ENCODE data around the gene TPCN2.

The TPCN2 gene

DNA sequence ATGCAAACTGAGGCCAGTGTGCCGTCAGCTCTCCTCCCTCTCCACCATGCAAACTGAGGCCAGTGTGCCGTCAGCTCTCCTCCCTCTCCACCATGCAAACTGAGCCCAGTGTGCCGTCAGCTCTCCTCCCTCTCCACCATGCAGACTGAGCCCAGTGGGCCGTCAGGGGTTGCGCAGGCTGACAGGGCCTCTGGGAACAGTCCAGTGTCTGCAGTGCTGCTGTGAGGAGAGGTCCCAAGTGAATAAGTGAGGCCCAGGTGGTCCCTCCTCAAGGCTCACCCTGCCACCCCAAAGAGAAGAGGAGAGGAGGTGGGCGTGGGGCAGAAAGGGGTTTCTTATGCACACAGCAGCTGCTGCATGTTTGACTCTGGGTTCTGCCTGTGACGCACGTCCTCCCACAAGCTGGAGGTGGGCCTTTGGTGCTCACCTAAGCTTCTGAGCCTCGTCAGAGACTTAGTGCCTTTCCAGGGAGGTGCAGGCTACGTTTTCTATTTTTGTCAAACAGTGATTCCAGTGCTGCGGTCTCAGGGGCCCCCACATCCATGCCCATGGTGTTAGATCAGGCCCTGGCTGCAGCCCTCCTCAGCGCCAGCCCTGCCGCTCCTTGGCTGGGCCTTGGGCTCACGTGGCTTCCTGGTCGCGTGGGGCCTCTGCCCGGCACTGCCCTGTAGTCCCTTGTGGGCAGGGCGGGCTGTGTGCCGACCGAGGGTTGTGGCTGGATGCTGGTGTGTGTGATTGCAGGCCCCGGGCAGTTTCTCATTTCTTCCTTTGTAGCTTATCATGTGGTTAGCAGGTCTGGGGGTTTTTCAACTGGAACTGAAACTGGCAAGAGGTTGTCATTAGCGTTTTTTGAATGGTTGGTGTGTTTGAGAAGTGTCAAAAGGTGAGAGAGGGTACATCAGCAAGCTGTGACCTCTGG, 7.1 kb downstream of the TPCN2 start:
- in situ Hi-C loops (cut with MboI; ENCODE audit: low sequenced_read_pairs) = no loop called here

DNA sequence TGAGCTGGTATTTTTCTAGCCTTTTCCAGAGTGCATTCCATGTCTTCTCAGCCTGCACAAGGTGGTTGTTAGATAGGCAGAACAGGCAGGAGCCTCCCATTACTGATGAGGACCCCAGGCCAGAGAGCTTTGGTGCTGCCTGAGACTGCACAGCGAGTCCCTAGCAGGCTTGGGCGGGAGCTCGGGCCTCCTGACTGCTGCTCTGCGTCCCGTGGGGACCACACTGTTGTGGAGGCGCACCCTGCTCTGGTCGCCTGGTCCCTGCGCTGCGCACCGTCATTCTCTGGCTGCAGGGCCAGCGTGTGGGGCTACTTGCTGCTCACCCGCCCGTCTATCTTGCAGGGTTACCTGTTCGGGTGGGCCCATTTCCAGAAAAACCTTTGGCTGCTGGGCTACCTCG, 8.5 kb downstream of the TPCN2 start:
- in situ Hi-C loops (cut with MboI; ENCODE audit: low sequenced_read_pairs) = no loop called here

DNA sequence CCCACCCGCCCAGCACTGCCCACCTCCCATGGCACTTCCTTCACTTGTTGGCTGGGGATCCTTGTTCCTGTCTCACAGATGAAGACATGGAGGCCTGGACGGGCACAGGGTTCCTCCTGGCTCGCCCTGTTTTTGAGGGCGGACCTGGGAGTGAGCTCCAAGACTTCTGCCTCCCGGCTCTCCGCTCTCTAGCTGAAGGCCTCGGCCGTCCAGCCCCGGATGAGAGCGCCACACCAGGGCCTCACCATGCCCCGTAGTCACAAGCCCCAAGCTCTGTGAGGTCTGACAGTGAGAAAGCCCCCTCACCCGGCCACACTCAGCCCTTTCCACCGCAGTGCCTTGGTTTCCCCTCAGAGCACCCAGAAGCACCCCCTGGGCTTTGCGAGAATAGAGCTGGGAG, 9.1 kb downstream of the TPCN2 start:
- in situ Hi-C loops (cut with MboI; ENCODE audit: low sequenced_read_pairs) = no loop called here

DNA sequence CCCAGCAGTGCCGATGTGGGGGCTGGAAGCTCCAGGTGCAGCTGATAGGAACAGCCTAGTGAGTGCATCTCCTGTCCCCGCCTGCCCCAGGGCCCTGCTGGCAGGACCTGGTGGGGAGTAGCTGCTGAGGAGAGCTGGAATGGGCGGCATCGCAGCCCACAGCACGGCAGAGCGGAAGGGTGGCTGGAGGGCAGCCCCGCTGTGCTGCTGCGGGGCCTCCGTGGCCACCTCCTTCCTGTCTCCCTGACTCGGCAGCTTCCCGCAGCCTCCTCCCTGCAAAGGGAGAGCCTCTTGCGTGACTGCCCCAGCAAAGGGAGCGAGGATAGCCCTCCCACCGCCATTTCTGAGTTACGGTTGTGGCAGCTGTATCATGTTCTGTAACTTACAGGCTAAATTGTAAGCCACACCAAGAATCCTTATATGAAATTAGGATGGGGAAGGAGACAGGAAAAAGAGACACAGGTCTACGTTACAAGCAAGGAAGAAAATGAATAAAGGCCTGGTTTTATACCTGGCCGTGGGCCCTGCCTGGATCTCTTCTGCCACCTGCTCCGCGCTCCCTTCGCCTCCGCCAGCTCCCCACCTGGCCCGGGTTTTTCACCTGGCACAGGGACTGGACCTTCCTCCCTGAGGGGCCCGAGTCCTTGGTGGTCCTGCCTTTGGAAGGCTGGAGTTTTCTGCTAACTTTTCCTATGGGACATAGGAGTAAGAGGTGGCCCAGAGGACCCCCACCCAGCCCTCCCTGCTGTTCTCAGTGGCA, 10.0 kb downstream of the TPCN2 start:
- in situ Hi-C loops (cut with MboI; ENCODE audit: low sequenced_read_pairs) = no loop called here

DNA sequence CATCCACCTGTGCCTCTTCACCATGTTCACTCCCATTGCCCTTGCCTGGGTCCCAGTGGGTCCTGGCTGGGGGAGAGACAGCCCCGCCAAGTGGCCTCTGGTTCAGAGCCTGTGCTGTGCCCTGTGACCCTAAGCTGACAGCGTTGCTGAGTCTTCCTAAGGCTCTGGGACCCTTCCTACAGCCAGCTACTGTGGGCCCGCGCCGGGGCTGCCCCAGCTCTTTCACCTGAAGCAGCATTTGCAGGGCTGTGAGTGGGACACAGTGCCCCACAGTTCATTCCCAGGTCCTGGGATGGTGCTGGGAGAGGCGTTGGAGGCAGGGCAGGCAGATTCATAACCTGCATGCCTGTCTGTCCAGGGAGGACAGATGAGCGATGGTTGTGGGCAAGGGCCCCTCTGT, 10.7 kb downstream of the TPCN2 start:
- in situ Hi-C loops (cut with MboI; ENCODE audit: low sequenced_read_pairs) = no loop called here

DNA sequence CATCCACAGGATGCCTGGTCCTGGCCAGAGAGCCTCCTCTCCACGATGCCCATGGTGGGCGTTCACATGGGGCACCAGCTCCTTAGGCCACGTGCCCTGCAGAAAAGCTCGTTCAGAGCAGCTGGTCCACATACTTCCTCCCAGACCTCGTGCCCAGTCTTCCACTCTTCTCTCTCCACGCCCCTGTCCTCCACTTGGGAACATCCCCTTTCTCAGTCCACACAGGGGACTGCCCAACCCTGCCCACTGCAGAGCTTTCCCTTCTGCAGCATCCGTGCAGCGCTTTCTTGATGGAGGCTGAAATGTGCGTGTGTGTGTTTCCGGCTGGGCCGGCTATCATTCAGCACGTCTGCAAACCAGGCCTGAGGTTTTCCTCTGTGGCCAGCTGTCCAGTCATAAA, 11.3 kb downstream of the TPCN2 start:
- in situ Hi-C loops (cut with MboI; ENCODE audit: low sequenced_read_pairs) = no loop called here

DNA sequence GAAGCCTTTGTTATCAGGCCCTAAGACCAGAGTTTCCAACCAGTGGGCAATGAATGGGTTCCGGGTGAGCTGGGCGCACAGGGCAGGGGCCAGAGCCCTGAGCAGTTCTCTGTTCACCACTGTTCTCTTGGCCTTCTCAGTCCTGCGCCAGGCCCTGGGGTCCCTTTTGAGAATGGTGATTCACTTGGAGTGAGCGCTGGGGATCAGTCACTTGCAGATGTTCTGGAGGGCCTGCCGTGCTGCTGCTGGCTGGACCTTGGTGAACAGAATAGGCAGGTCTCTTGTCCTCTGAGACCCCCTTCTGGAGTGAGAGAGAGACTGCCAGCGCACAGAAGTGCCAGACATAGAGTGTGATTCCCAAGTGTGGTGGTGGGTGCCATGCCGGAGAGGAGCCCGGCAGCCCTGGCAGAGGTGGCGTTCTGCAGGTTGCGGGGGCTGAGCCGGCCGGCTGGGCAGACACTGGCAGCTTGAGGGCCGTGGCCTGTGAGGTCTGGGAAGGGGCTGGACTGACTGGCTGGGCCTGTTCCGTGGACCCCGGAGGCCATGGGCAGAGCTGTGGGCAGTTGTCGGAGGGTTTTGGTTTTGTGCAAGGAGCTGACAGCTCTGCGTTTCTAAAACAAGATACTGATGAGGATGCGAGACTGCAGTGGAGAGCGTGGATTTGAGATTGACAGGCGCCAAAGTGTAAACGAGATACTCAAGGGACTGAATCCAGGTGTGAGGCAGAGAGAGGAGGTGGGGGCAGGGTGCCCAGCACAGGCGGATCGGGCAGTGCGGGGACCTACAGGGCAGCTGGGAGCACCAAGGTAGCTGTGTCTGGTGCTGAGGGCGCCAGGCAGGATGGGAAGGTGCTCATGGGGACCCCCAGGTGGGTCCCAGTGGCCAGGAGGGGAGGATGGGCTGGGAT, 12.3 kb downstream of the TPCN2 start:
- in situ Hi-C loops (cut with MboI; ENCODE audit: low sequenced_read_pairs) = no loop called here

DNA sequence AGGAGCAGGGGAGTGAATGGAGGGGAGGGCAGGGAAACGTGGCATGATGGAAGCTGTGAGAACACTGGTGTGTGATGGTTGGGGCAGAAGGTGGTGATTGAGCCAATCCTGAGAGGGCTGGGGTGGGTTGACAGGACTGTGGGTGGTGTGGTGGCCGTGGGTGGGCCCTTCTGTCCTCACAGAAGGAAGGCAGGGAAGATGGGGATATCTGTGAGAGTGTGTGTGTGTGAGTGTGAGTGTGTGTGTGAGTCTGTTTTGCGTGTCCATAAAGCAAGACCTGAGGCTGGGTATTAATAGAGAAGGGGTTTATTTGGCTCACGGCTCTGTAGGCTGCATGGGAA, 13.0 kb downstream of the TPCN2 start:
- in situ Hi-C loops (cut with MboI; ENCODE audit: low sequenced_read_pairs) = no loop called here

DNA sequence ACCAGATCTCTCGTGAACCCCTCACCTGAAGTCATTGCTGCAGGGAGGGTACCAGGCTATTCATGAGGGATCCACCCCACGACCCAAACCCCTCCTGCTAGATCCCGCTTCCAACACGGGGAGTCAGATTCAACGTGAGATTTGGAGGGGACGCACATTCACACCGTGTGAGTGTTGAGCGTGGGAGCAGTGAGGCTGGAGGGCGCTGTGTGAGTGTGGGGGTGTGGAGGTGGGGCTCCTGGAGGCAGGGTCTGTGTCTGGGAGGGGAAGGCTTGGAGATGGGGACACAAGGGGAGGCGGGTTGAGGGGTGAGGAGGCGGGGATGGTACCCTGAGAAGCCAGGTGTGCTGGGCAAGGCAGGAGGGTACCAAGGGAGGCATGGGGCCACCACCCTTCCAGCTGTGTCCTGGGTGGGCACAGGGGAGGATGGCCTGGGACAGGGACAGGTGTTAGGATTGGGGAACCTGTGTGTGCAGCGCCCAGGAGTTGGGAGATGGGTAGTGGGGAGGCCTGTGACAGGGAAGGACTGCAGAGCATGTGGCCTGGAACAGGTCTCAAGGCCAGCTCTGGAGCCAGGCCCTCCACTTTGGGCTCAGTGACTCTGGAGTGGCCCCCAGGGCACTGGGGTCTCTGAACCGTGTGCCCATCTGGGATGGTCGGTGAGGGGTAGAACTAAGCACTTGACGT, 13.6 kb downstream of the TPCN2 start:
- in situ Hi-C loops (cut with MboI; ENCODE audit: low sequenced_read_pairs) = no loop called here

DNA sequence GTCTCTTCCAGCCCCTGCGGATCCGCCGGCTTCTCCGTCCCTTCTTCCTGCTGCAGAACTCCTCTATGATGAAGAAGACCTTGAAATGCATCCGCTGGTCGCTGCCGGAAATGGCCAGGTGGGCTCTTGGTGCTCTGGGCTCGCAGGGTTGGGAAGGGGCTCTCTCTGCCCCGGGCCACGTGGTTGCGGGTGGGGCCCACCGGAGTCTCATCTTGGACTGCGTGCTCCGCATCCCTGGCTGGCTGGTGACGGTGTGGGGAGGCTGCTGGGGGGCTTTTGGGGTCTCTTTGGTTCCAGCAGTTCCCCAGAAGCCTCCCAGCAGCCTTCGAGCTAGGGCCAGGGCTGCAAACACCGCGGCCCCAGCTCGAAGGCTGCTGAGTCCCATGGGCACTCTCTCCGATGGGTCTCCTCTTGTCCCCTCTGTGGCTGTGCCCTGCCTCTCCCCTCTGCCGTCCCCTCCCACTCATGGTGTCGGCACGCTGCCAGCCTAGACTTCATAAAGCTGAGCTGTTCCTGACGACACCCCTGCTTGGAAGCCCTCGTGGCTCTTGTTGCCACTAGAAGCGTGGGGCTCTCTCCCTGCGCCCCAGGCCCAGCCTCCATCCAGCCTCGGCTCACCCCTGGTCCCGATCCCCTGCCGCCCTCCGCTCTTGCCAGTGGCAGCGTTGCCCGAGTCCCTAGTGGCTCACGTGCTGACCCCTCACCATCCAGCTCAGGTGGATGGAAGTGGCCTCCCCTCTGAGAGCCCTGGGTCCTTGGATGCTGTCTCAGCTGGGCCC, 14.3 kb downstream of the TPCN2 start:
- in situ Hi-C loops (cut with MboI; ENCODE audit: low sequenced_read_pairs) = no loop called here

DNA sequence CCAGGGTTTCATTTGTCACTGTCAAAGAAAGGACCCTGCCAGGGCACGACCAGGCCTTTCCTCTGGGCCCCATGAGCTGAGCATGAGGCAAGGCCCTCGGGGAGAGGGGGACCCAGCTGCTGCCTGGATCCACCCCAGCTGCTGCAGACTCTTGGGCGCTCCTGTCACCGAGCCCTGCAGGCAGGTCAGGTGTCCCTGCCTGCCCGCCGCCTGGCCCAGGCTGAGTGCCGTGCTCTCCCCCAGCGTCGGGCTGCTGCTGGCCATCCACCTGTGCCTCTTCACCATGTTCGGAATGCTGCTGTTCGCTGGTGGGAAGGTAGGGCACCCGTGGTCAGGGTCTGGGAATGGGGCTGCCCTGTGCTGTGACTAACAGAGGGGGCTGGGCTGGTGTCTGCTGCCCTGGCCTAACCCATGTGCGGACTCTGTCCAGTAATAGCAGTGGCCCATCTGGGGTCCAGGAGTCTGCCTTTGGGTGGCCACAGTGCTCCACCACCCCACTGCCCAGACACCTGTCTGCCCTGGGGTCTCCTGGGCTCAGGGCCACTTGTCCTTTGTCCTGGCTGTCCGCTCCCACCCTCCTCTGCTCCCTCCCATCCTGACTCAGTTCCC, 15.0 kb downstream of the TPCN2 start:
- in situ Hi-C loops (cut with MboI; ENCODE audit: low sequenced_read_pairs) = no loop called here

DNA sequence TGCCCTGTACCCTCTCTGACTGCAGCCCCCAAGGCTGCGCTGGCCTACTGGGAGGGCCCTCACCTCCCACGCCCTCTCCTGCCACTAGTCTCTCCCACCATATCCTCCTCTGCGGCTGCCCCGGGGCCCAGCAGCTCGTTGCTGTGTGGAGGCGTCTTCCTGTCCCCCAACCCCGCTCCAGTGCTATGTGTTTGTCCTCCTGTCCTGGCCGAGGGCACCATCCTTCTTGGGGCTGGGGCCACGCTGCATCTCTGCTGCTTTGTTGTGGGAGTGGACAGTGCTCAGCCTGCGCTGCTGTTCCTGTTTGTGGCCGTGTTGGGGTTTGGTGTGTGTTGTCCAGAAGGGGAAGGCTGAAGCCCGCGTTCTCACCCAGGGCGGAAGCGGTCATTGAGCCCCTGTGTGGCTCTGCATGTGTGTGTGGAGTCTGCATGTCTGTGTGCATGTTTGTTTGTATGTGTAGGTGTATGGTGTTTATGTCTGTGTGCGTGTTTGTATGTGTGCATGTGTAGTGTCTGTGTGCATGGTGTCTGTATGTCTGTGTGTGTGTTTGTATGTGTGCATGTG, 15.7 kb downstream of the TPCN2 start:
- in situ Hi-C loops (cut with MboI; ENCODE audit: low sequenced_read_pairs) = no loop called here

DNA sequence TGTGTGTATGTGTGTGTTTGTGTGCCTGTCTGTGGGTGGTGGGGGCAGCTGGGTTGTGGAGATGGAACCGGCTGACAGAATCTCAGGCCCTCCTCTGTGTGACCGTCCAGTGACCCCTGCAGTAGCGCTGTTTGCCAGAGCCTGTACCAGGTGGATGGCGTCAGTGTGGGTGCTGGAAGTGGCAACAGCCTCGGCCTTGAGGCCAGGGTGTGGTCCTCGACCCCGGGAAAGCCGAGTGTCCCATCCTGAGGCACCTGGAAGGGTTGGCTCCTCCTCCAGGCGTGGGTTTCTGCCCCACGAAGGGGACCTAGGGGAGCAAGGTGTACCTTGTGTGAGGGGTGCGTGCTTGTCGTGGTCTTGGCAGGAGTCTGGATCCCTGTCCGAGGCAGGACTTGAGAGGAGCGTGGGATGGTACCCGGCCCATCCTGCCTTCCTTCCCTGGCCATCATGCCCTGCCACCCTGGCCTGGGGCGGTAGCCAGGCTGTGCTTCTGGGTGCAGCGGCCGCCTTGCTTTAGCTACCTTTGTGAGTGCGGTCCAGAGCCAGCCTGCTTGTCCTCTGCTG, 16.5 kb downstream of the TPCN2 start:
- in situ Hi-C loops (cut with MboI; ENCODE audit: low sequenced_read_pairs) = no loop called here

DNA sequence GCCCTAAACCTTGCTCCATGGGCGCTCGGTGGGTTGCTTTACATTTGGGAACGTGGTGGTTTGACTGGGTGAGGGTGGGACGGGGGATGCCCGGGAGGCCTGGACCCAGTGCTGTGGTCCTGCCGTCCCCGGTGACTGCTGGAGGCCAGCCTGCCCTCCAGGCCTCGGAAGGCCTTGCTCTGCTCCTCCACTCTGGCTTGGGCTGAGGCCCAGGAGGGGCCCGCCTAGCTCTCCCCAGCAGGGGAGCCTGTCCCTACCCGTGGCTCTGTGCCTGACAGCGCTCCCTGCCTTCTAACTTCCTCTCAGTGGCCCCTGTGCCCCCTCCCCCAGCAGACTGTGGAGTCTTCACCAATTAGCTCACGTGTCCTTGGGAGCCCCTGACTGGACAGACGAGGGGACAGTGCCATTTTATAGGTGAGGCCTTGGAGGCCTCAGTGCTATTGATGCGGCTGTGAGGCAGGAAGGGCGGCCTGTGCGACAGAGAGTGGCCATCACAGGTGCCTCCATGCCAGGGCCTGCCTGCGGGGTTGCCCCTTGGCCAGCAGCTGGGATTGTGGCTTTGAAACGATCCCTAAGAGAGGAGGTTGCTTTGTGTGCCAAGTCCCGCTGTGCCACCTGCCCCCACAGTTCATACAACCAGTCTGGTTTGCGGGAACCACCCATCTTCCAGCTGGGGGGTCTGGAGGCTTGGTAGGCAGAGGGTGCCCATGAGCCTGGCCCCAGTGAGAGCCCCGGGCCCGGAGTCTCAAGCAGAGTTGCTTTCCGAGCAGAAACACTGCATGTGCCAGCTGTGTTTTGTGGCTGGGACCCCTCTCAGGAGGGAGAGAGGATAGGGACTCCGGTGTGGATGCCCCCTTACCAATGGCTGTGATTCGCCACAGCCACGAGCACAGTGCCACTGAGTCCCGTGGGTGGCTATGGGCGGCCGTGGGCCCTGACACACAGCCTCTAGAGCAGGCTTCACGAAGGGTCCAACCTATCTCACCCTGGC, 17.7 kb downstream of the TPCN2 start:
- in situ Hi-C loops (cut with MboI; ENCODE audit: low sequenced_read_pairs) = no loop called here

DNA sequence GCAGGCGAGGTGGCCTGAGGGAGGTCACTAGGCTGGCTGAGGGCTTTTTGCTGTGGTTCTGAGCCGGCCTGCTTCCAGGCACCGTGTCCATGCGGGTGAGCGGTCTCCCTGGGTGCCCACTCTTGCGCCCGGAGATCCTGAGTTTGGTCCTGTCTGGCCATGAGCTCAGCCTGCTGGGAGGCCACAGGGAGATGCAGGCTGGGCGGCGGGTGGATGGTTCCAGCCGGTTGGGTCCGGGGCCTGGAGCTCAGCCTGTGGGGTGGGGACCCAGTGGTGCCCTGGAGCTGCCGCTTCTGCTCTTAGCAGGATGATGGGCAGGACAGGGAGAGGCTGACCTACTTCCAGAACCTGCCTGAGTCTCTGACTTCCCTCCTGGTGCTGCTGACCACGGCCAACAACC, 18.5 kb downstream of the TPCN2 start:
- in situ Hi-C loops (cut with MboI; ENCODE audit: low sequenced_read_pairs) = no loop called here

DNA sequence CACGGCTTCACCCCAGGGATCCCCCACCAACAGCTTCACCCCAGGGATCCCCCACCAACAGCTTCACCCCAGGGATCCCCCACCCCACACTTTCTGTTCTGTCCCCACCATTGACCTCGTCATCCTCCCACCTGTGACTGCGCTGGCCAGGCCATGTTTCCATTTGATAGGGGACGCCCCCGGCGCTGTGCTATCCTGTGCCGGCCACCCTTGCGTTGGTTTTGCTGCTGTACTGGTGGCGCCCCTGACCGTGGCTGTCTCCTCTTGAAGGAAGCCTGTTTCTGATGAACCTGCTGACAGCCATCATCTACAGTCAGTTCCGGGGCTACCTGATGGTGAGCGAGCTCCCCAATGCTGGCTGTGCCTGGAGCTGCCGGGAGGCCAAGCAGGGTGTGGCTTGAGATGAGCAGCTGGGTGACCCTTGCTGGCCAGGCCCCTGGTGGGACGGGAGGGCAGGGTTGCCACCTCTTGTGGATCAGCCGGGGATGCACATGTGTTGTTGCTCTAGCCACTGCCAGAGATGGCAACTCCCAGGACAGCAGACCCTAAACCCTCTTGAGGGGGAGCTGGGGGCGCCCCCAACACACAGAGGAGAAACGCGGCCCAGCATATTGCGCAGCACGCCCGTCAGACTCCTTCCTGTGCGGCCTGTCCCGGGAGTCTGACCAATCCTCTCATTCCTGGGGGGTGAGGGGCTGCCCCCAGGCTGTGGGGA, 22.5 kb downstream of the TPCN2 start:
- in situ Hi-C loops (cut with MboI; ENCODE audit: low sequenced_read_pairs) = no loop called here

DNA sequence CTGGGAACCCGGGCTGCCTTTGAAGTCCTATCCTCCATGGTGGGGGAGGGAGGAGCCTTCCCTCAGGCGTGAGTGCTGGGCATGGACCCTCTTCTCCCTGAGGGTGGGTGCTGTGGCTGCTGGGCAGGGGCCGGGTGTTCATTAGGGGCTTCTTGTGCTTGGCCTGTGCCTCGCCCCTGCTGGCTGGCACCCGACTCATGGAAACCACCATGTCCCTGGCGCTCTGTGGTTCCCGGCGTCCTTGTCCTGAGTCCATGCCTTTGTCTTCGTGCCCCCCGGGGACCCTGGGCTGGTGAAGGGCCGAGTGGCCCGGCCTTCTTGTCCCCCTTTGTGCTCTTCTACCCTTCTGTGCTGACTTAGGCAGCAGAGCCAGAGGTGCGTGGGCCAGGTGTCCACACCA, 23.2 kb downstream of the TPCN2 start:
- in situ Hi-C loops (cut with MboI; ENCODE audit: low sequenced_read_pairs) = no loop called here

Data from HL-60/S4 treated with phorbol 12-myristate 13-acetate at 8.2 ng/mL for 4 days and 3 days (cell line).